SK-N-SH treated with all-trans-retinoic acid at 6 μM for 48 hours (cell line): ENCODE data around the gene NAV3.

ENCODE experiments used
- ATAC-seq: fragments of 200-7000 bp; cut with Tn5 transposase; 3 replicates; pipeline ENCODE4 v1.9.1; 2020; ENCODE audit warnings: mild to moderate bottlenecking, moderate library complexity
- ARNTL ChIP-seq: fragments of 450-650 bp; formaldehyde crosslinking; IDR thresholded peaks from 2 replicates; pipeline ENCODE4 v1.5.0; 2020; ENCODE audit warnings: low read depth, mild to moderate bottlenecking, moderate library complexity, borderline replicate concordance
- BACH2 ChIP-seq: fragments of 250-450 bp; sonication (Bioruptor Pico); IDR thresholded peaks from 2 replicates; pipeline ENCODE4 v1.9.0; 2021; ENCODE audit warnings: mild to moderate bottlenecking, borderline replicate concordance
- CSDC2 ChIP-seq: fragments of 250-450 bp; sonication (Bioruptor Pico); IDR thresholded peaks from 2 replicates; pipeline ENCODE4 v1.5.0; 2020; ENCODE audit warnings: mild to moderate bottlenecking, moderate library complexity
- ESRRG ChIP-seq: fragments of 250-450 bp; sonication (Bioruptor Pico); IDR thresholded peaks from 2 replicates; pipeline ENCODE4 v1.6.1; 2021; ENCODE audit warnings: mild to moderate bottlenecking
- GLIS3 ChIP-seq: fragments of 250-450 bp; sonication (Bioruptor Pico); IDR thresholded peaks from 2 replicates; pipeline ENCODE4 v1.5.0; 2020; ENCODE audit warnings: mild to moderate bottlenecking, moderate library complexity
- ISL1 ChIP-seq: fragments of 250-450 bp; sonication (Bioruptor Pico); IDR thresholded peaks from 2 replicates; pipeline ENCODE4 v2.1.2; 2022; ENCODE audit warnings: mild to moderate bottlenecking, moderate library complexity
- OSR1 ChIP-seq: fragments of 250-450 bp; sonication (Bioruptor Pico); IDR thresholded peaks from 2 replicates; pipeline ENCODE4 v1.8.0; 2022; ENCODE audit warnings: moderate library complexity, mild to moderate bottlenecking, inconsistent platforms
- PPARA ChIP-seq: fragments of 250-450 bp; sonication (Bioruptor Pico); IDR thresholded peaks from 2 replicates; pipeline ENCODE4 v1.5.0; 2020; ENCODE audit warnings: mild to moderate bottlenecking, borderline replicate concordance
- SNAI2 ChIP-seq: fragments of 250-450 bp; sonication (Bioruptor Pico); IDR thresholded peaks from 2 replicates; pipeline ENCODE4 v1.5.0; 2020; ENCODE audit warnings: mild to moderate bottlenecking, moderate library complexity
- TOX ChIP-seq: fragments of 250-450 bp; sonication (Bioruptor Pico); IDR thresholded peaks from 2 replicates; pipeline ENCODE4 v1.8.0; 2021; ENCODE audit warnings: mild to moderate bottlenecking, moderate library complexity, borderline replicate concordance
- ZC3H10 ChIP-seq: fragments of 250-450 bp; sonication (Bioruptor Pico); IDR thresholded peaks from 2 replicates; pipeline ENCODE4 v1.5.1; 2021; ENCODE audit warnings: mild to moderate bottlenecking, moderate library complexity
- ZFP3 ChIP-seq: fragments of 250-450 bp; sonication (Bioruptor Pico); IDR thresholded peaks from 2 replicates; pipeline ENCODE4 v1.5.0; 2020; ENCODE audit warnings: mild to moderate bottlenecking, moderate library complexity
- ZFP30 ChIP-seq: fragments of 450-650 bp; formaldehyde crosslinking; IDR thresholded peaks from 2 replicates; pipeline ENCODE4 v1.5.0; 2022; ENCODE audit warnings: mild to moderate bottlenecking, moderate library complexity
- ZNF565 ChIP-seq: fragments of 450-650 bp; formaldehyde crosslinking; conservative IDR thresholded peaks from 2 replicates; pipeline ENCODE4 v1.5.0; 2020; ENCODE audit warnings: low read depth, mild to moderate bottlenecking, moderate library complexity
- ZNF70 ChIP-seq: fragments of 450-650 bp; formaldehyde crosslinking; IDR thresholded peaks from 2 replicates; pipeline ENCODE4 v1.5.0; 2020; ENCODE audit warnings: mild to moderate bottlenecking, moderate library complexity
- ZNF8 ChIP-seq: fragments of 450-650 bp; formaldehyde crosslinking; IDR thresholded peaks from 2 replicates; pipeline ENCODE4 v1.5.0; 2020; ENCODE audit warnings: mild to moderate bottlenecking, moderate library complexity
- TF ChIP-seq, protein P1 (sequence below): fragments of 250-450 bp; sonication (Bioruptor Pico); IDR thresholded peaks from 2 replicates; pipeline ENCODE4 v1.8.0; 2020; ENCODE audit warnings: mild to moderate bottlenecking, moderate library complexity, borderline replicate concordance
- TF ChIP-seq, protein P2 (sequence below): fragments of 250-450 bp; sonication (Bioruptor Pico); IDR thresholded peaks from 2 replicates; pipeline ENCODE4 v1.8.0; 2021; ENCODE audit warnings: low read depth, mild to moderate bottlenecking, moderate library complexity, borderline replicate concordance
- TF ChIP-seq, protein P3 (sequence below): fragments of 250-450 bp; sonication (Bioruptor Pico); IDR thresholded peaks from 2 replicates; pipeline ENCODE4 v1.5.0; 2020; ENCODE audit warnings: mild to moderate bottlenecking, moderate library complexity
- TF ChIP-seq, protein P4 (sequence below): fragments of 250-450 bp; sonication (Bioruptor Pico); IDR thresholded peaks from 2 replicates; pipeline ENCODE4 v1.5.1; 2020; ENCODE audit warnings: low read depth, mild to moderate bottlenecking, moderate library complexity
- TF ChIP-seq, protein P5 (sequence below): fragments of 250-450 bp; sonication (Bioruptor Pico); IDR thresholded peaks from 2 replicates; pipeline ENCODE4 v1.5.1; 2021; ENCODE audit warnings: mild to moderate bottlenecking, moderate library complexity

The NAV3 gene

DNA sequence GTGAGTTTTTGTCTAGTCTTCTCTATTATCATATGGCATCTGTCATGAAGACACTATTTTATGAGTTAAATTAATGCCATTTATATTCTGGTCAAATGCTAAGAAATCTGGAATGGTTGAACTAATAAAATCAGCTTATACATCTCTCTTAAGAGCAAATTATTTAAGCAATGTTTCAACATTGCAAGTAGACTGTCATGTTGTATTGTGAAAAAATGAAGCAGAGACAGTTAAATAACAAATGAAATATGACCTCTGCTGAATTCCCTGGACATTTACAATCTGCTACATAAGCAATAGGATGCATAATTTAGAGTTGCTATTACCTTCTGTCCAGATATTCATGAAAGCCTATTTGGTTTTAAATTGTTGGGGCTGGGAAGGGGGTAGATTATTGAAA lies 30.6 kb downstream of the NAV3 start:
- no peak for TF ChIP-seq ZFP30 (CRISPR knock-in tag)
- 0 out of 2 replicates have a peak, but pooled peaks have one; percentile 23 for TF ChIP-seq TOX (CRISPR knock-in tag)
- ATAC-seq, result peak; percentile 76

DNA sequence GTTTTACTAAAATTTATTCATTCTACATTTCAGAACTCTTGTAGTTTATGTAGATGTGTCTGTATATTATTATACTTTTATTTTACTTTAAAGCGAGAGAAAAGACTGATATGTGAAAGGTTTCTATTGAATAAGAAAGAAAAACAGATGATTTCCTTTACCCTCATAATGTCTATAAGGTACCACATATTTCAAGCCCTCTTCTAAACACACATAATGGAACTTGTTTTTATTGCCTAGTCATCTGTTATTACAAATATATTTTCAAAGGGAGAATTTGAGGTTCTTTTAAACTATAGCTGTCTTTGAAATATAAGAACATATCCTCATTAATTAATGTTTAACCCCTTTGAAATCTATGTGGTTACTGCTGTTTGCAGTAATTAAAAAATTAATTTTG lies 34.5 kb downstream of the NAV3 start:
- no peak for ATAC-seq
- TF ChIP-seq ZNF70 (no peak), PPARA (CRISPR knock-in tag) (no peak), CSDC2 (CRISPR knock-in tag) (no peak), ZFP30 (CRISPR knock-in tag) (no peak), ESRRG (CRISPR knock-in tag) (no peak), OSR1 (CRISPR knock-in tag) (no peak), ISL1 (CRISPR knock-in tag) (no peak), ARNTL (CRISPR knock-in tag) (no peak), ZNF565 (no peak), GLIS3 (no peak), TOX (CRISPR knock-in tag) (no peak), SNAI2 (CRISPR knock-in tag) (no peak), ZNF8 (CRISPR knock-in tag) (no peak), BACH2 (CRISPR knock-in tag) (no peak)
- TF ChIP-seq, protein P1, sequence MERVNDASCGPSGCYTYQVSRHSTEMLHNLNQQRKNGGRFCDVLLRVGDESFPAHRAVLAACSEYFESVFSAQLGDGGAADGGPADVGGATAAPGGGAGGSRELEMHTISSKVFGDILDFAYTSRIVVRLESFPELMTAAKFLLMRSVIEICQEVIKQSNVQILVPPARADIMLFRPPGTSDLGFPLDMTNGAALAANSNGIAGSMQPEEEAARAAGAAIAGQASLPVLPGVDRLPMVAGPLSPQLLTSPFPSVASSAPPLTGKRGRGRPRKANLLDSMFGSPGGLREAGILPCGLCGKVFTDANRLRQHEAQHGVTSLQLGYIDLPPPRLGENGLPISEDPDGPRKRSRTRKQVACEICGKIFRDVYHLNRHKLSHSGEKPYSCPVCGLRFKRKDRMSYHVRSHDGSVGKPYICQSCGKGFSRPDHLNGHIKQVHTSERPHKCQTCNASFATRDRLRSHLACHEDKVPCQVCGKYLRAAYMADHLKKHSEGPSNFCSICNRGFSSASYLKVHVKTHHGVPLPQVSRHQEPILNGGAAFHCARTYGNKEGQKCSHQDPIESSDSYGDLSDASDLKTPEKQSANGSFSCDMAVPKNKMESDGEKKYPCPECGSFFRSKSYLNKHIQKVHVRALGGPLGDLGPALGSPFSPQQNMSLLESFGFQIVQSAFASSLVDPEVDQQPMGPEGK (CRISPR knock-in tag), result no peak
- TF ChIP-seq, protein P2, sequence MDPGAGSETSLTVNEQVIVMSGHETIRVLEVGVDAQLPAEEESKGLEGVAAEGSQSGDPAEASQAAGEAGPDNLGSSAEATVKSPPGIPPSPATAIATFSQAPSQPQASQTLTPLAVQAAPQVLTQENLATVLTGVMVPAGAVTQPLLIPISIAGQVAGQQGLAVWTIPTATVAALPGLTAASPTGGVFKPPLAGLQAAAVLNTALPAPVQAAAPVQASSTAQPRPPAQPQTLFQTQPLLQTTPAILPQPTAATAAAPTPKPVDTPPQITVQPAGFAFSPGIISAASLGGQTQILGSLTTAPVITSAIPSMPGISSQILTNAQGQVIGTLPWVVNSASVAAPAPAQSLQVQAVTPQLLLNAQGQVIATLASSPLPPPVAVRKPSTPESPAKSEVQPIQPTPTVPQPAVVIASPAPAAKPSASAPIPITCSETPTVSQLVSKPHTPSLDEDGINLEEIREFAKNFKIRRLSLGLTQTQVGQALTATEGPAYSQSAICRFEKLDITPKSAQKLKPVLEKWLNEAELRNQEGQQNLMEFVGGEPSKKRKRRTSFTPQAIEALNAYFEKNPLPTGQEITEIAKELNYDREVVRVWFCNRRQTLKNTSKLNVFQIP (CRISPR knock-in tag), result no peak
- TF ChIP-seq, protein P3, sequence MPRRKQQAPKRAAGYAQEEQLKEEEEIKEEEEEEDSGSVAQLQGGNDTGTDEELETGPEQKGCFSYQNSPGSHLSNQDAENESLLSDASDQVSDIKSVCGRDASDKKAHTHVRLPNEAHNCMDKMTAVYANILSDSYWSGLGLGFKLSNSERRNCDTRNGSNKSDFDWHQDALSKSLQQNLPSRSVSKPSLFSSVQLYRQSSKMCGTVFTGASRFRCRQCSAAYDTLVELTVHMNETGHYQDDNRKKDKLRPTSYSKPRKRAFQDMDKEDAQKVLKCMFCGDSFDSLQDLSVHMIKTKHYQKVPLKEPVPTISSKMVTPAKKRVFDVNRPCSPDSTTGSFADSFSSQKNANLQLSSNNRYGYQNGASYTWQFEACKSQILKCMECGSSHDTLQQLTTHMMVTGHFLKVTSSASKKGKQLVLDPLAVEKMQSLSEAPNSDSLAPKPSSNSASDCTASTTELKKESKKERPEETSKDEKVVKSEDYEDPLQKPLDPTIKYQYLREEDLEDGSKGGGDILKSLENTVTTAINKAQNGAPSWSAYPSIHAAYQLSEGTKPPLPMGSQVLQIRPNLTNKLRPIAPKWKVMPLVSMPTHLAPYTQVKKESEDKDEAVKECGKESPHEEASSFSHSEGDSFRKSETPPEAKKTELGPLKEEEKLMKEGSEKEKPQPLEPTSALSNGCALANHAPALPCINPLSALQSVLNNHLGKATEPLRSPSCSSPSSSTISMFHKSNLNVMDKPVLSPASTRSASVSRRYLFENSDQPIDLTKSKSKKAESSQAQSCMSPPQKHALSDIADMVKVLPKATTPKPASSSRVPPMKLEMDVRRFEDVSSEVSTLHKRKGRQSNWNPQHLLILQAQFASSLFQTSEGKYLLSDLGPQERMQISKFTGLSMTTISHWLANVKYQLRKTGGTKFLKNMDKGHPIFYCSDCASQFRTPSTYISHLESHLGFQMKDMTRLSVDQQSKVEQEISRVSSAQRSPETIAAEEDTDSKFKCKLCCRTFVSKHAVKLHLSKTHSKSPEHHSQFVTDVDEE (CRISPR knock-in tag), result no peak
- TF ChIP-seq, protein P4, sequence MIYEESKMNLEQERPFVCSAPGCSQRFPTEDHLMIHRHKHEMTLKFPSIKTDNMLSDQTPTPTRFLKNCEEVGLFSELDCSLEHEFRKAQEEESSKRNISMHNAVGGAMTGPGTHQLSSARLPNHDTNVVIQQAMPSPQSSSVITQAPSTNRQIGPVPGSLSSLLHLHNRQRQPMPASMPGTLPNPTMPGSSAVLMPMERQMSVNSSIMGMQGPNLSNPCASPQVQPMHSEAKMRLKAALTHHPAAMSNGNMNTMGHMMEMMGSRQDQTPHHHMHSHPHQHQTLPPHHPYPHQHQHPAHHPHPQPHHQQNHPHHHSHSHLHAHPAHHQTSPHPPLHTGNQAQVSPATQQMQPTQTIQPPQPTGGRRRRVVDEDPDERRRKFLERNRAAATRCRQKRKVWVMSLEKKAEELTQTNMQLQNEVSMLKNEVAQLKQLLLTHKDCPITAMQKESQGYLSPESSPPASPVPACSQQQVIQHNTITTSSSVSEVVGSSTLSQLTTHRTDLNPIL (CRISPR knock-in tag), result no peak

DNA sequence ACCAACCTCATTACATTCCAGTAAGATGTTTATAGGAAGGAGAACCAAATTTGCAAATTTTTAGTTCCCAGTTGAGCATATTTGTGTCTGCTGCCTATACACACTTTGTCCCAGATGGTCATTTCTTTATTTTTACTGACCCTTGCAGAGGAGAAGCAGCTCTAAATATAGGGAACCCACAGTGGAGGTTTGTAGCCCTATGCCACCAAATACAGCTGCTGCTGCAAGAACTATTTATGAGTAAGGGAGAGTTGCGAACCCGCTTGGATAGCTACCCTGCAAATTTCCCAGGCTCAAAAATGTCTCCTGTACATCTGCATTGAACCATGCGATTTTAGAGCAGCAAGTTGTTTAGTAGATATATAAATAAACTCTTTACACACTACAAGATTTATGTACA lies 48.2 kb downstream of the NAV3 start:
- TF ChIP-seq OSR1 (CRISPR knock-in tag) (no peak), BACH2 (CRISPR knock-in tag) (no peak), TOX (CRISPR knock-in tag) (no peak), ARNTL (CRISPR knock-in tag) (no peak), ZFP3 (CRISPR knock-in tag) (no peak), ZNF565 (no peak), ZC3H10 (CRISPR knock-in tag) (no peak), ISL1 (CRISPR knock-in tag) (no peak)
- TF ChIP-seq, protein P5, sequence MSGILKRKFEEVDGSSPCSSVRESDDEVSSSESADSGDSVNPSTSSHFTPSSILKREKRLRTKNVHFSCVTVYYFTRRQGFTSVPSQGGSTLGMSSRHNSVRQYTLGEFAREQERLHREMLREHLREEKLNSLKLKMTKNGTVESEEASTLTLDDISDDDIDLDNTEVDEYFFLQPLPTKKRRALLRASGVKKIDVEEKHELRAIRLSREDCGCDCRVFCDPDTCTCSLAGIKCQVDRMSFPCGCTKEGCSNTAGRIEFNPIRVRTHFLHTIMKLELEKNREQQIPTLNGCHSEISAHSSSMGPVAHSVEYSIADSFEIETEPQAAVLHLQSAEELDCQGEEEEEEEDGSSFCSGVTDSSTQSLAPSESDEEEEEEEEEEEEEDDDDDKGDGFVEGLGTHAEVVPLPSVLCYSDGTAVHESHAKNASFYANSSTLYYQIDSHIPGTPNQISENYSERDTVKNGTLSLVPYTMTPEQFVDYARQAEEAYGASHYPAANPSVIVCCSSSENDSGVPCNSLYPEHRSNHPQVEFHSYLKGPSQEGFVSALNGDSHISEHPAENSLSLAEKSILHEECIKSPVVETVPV (CRISPR knock-in tag), result no peak
- TF ChIP-seq, protein P3 (CRISPR knock-in tag), result no peak
- TF ChIP-seq, protein P1 (CRISPR knock-in tag), result no peak
- TF ChIP-seq, all 23 proteins: peak for 0
- ATAC-seq, result no peak
